Breast epithelium (tissue), 4 donors: Measurements from ENCODE around the gene BRPF3. TPM values are rescaled to one million over a fixed set of nuclear protein-coding genes. Genes with fewer than 3 reads are reported as not detected.

ENCODE experiments used
- DNase-seq, 2 donors: peaks; one replicate each; pipeline ENCODE4 v3.0.0-alpha.2; 2019; ENCODE audit warnings: low spot score in 2 of 2
- H3K27ac ChIP-seq, 2 donors: fragments of 200-600 bp; sonication (generic) in 1 of 2; one replicate each; pipeline ENCODE4 v1.5.1; 2016 to 2019; ENCODE audit warnings: mild to moderate bottlenecking in 1 of 2
- H3K27me3 ChIP-seq, 2 donors: fragments of 200-600 bp; sonication (generic) in 1 of 2; one replicate each; pipeline versions ENCODE4 v1.5.1 to v1.6.0; 2017 to 2019; ENCODE audit warnings: control low read depth in 1 of 2, mild to moderate bottlenecking in 1 of 2
- H3K36me3 ChIP-seq: fragments of 200-600 bp; one replicate; pipeline ENCODE4 v1.5.1; 2019
- H3K4me1 ChIP-seq, 2 donors: fragments of 200-600 bp; sonication (generic); one replicate each; pipeline ENCODE4 v1.5.1; 2016 to 2019; ENCODE audit warnings: control low read depth in 1 of 2
- H3K4me3 ChIP-seq, 3 donors: fragments of 200-600 bp; sonication (generic); 1 replicate in 2 of 3; 2 replicates in 1 of 3; pipeline ENCODE4 v1.5.1; 2016 to 2019; ENCODE audit warnings: mild to moderate bottlenecking in 3 of 3, moderate library complexity in 2 of 3
- H3K9me3 ChIP-seq, 2 donors: fragments of 200-600 bp; sonication (generic) in 1 of 2; one replicate each; pipeline ENCODE4 v1.5.1; 2016 to 2019; ENCODE audit warnings: control low read depth in 1 of 2
- POLR2A ChIP-seq: fragments of 450-650 bp; IDR thresholded peaks from one replicate; pipeline ENCODE4 v1.6.1; 2016; ENCODE audit warnings: antibody characterized with exemption, mild to moderate bottlenecking, moderate library complexity
- POLR2AphosphoS5 ChIP-seq, 3 donors: sonication (generic); formaldehyde crosslinking; IDR thresholded peaks; one replicate each; pipeline ENCODE4 v1.6.1; 2017; ENCODE audit warnings: antibody characterized with exemption in 3 of 3
- intact Hi-C: fragments of 100-400 bp; cut with DNase I; formaldehyde crosslinking; loops from one replicate; pipeline ENCODE4 v1.15.1; 2023; ENCODE audit warnings: low total_unique reads
- total RNA-seq, 3 donors: library from RNA; depleted of rRNA; stranded (reverse); fragments of >200 nt; gene quantifications; one replicate each; pipeline ENCODE4 v1.1.0, GENCODE V29; 2016
- TF ChIP-seq, protein P1 (sequence below), 3 donors: fragments of 450-650 bp; IDR thresholded peaks; one replicate each; pipeline ENCODE4 v1.5.1; 2016 to 2017; ENCODE audit warnings: antibody characterized with exemption in 3 of 3, mild to moderate bottlenecking in 3 of 3, moderate library complexity in 3 of 3

BRPF3 gene
- total RNA-seq, 3 donors from 2014 or later: 18.9 to 26.5 (median 25.8) TPM

- no peaks in the 10 kb centered on the region for H3K27me3 ChIP-seq
- intact Hi-C loops: no loop called here
- H3K4me3 ChIP-seq: no peak overlapping the region
Observed at GRCh38 chr6:36187446-36187845, 9.1 kb upstream of the BRPF3 start.

DNA sequence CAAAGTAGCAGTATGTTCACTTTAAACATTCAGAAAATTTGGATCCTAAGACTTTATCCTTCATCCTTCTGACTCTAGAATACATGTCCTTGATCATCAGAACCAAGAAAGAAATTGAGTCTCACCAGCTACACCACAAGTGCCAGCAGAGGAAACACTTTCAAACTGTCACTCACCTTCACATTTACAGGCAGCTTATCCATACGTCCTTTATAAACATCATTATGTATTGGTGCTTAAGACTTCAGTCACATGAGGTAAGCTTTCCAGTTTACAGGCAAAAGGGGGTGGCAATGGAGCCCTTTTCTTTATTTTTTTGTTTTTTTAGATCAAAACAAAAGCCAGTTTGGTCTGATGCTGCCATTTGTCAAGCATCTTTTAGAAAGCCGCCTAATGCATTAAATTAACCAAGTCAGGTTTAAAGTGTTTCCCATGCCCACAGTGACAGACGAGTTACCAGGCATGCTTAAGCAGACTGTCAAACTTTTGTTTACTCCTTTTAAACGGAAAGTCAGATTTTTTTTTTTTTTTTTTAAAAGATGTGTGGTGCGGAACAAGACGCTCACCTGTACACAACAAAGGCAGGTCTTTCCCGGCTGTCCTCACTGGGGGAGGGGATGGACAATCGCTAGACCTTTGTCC lies 952 bp upstream of the BRPF3 start:
- Histone ChIP-seq H3K9me3 (no peaks in the 10 kb centered on the region), H3K4me3 (peak overlapping the region; percentile 78 to 97 (median 87)), H3K4me1 (peaks cover 9% of the 10 kb centered on the region in 2 donors), H3K27me3 (no peaks in the 10 kb centered on the region), H3K27ac (peak overlapping the region; percentile 97 to 100), H3K36me3 (no peaks in the 10 kb centered on the region)
- TF ChIP-seq POLR2AphosphoS5 (IDR thresholded peaks at IDR 0.05): peak in 1 of 3 donors; percentile 5
- TF ChIP-seq, protein P1, sequence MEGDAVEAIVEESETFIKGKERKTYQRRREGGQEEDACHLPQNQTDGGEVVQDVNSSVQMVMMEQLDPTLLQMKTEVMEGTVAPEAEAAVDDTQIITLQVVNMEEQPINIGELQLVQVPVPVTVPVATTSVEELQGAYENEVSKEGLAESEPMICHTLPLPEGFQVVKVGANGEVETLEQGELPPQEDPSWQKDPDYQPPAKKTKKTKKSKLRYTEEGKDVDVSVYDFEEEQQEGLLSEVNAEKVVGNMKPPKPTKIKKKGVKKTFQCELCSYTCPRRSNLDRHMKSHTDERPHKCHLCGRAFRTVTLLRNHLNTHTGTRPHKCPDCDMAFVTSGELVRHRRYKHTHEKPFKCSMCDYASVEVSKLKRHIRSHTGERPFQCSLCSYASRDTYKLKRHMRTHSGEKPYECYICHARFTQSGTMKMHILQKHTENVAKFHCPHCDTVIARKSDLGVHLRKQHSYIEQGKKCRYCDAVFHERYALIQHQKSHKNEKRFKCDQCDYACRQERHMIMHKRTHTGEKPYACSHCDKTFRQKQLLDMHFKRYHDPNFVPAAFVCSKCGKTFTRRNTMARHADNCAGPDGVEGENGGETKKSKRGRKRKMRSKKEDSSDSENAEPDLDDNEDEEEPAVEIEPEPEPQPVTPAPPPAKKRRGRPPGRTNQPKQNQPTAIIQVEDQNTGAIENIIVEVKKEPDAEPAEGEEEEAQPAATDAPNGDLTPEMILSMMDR (IDR thresholded peaks at IDR 0.05): no peak
- TF ChIP-seq POLR2A: no peak
- no peak for DNase-seq
- intact Hi-C loops: loop anchor here (5.0 kb wide), 1 partner anchor 63 kb away; the partner anchor contains the start of gene MAPK13

More at GRCh38 chr6:36187446-36187845, 9.1 kb upstream of the BRPF3 start:
- no peaks in the 10 kb centered on the region for H3K9me3 ChIP-seq
- TF ChIP-seq, protein P1 (IDR thresholded peaks at IDR 0.05): no peak
- TF ChIP-seq POLR2A (no peak), POLR2AphosphoS5 (IDR thresholded peaks at IDR 0.05) (no peak)
- no peak overlapping the region for H3K27ac ChIP-seq
- no peaks in the 10 kb centered on the region for H3K36me3 ChIP-seq
- no peaks in the 10 kb centered on the region for H3K4me1 ChIP-seq
- DNase-seq: no peak

DNA sequence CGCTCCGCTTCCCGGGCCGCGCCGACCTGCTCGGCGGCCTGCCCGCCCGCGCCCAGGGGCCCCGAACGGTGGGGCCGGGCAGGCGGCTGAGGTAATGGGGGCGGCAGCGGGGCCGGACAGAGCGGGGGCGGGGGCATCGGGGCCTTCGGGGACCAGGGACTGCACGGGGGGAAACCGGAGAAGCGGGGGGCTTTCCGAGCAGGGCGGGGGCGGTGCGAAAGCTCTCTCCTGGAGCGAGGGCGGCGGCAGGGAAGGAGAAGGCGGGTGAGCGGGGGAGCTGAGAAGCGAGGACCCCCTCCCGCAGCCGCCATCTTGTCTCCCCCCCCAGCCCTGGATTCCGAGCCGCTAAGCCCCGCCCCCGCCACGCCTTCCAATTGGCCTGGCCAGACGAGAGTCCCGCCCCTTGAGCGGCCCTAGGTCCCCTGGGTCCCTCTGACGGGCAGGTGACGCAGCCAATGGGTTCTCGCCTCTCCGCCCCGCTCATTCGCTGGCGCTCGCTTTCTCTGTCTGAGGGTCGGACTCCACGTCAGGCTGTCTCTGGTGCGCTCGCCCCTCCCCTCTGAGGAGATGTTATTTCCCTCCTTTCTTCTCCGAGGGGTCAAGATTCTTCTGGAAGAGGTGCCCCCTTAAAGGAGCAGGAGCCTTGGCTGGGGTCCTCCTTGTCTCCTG lies 470 bp downstream of the BRPF3 start:
- Histone ChIP-seq H3K27me3 (no peaks in the 10 kb centered on the region), H3K36me3 (peaks cover 6% of the 10 kb centered on the region), H3K9me3 (no peaks in the 10 kb centered on the region), H3K4me3 (peak overlapping the region; percentile 78 to 97 (median 87)), H3K4me1 (peaks cover 9 to 12% of the 10 kb centered on the region in 2 donors), H3K27ac (peak overlapping the region; percentile 97 to 100)
- peak; percentile 96 to 99 for DNase-seq
- intact Hi-C loops: loop anchor here (5.0 kb wide), 1 partner anchor 65 kb away; the partner anchor contains the start of gene MAPK13
- TF ChIP-seq POLR2AphosphoS5 (IDR thresholded peaks at IDR 0.05) (peak in 1 of 3 donors; percentile 13), POLR2A (peak; percentile 67)
- TF ChIP-seq, protein P1 (IDR thresholded peaks at IDR 0.05): no peak

DNA sequence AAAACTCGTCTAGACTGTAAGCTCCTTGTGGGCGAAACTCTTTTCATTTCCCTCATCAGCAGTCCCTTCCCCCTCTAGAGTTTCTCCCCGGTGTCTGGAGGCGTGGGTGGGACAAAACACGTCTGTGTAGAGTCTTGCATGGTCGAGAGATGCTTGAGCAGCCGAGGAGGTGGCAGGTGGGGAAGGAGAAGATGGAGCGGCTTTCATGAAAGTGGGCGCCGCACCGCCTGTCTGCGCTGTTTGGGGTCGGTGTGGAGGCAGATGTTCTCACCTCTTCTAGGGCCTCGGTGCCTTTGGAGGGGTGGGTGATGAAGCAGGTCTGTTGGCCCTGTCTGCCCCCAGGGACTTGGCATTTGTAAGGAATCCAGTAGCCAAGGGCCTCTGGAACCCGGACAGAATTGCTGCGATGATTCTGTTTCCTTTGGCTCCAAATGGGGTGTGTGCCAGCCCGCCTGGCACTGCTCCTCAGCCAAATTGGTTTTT lies 1.2 kb downstream of the BRPF3 start:
- Histone ChIP-seq H3K9me3 (no peaks in the 10 kb centered on the region), H3K36me3 (peaks cover 6% of the 10 kb centered on the region), H3K27ac (peak overlapping the region; percentile 97 to 100), H3K27me3 (no peaks in the 10 kb centered on the region), H3K4me1 (peaks cover 9 to 12% of the 10 kb centered on the region in 2 donors), H3K4me3 (peak overlapping the region; percentile 78 to 97 (median 87))
- DNase-seq: peak in 1 of 2 donors; percentile 22
- TF ChIP-seq, protein P1 (IDR thresholded peaks at IDR 0.05): no peak
- TF ChIP-seq POLR2AphosphoS5 (IDR thresholded peaks at IDR 0.05): no peak
- TF ChIP-seq POLR2A: no peak
- intact Hi-C loops: loop anchor here (5.0 kb wide), 1 partner anchor 65 kb away; the partner anchor contains the start of gene MAPK13
